Inferior parietal cortex (tissue), 1 donor: Measurements from ENCODE around the gene SRGAP3.

Experiments used
- DNase-seq: peaks from one replicate; pipeline ENCODE4 v3.0.0-alpha.2; 2016; ENCODE audit errors: extremely low spot score

SRGAP3 gene

DNA sequence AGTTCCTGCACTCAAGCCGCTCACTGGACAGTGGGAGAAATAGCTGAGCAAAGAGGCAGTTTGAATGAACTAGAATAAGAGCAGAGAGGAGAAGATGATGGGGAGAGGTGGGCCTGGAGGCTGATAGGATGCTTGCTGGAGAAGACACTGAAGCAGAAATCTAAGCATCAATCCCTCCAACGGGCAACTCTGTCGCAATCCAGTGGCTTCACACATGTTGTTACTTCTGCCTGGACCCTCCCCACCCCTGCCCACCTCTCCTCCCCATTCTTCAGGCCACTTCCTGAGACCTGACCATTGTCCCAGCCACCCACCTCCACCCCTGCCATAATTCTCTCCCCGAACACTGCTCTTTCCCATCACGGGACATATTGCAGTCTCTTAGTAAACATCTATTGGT, 76.0 kb downstream of the SRGAP3 start:
- no peak for DNase-seq

DNA sequence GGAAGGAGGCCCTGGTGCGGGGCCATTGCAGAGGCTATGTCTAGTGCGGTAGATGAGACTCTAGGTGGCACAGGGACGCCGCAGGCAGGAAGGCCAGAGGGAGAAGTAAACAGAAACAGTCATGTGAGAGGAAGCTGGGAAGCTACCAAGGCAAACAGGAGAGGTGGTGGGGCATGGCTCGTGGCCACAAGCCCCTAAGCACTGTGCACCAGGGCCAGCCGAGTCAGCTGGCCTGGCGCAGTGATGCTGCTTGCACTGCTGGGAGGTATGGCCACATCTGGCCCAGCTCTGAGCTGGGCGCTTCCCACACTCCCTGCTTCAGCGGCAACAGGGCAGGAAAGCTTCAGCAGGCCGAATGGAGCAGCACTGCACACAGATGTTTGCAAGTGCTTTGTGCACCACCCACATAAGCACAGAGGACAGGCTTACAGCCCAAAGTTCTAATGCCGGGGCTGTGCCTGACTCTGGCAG, 76.6 kb downstream of the SRGAP3 start:
- DNase-seq, result no peak

- no peak for DNase-seq
These were observed 78.6 kb downstream of the SRGAP3 start for GRCh38 chr3:9170851-9171160.

DNA sequence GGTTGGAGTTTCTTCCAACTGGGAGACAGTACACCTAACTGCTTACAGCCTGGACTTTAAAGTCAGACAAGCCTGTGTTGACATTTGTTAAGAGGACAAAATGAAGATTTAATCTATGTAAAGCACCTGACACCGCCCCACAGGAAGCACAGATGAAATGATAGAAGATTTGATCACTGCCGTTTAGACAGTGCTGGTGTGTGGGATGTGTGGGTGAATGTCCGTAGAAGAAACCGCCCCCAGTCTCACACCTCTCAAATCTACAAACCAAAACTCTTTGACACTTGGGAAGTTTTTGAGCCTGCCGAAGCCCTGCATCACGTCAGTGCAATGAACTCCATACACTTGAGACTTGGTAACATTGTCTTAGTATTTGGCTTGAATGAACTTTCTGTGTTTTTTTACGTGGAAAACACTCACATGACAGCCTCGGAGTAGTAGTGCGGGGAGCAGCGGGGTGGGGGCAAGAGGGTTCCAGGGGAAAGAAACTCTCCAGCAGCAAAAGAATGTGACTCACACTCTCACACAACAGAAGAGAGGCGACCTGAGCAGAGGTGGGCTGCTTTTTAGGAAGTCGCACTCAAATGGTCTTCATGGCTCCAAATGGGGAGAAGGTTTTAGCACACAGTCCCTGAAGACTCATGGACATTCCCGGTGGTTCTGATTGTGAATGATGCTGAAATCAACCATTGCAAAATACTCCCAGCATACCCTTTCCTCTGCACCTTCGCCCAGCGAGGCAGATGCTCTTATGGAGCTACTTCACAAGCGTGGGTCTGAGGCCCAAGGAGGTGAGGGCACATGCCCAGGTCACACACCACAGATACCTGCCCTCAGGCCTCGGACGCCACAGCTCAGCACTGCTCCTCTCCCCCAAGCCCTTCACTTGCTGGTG, 79.2 kb downstream of the SRGAP3 start:
- no peak for DNase-seq

DNA sequence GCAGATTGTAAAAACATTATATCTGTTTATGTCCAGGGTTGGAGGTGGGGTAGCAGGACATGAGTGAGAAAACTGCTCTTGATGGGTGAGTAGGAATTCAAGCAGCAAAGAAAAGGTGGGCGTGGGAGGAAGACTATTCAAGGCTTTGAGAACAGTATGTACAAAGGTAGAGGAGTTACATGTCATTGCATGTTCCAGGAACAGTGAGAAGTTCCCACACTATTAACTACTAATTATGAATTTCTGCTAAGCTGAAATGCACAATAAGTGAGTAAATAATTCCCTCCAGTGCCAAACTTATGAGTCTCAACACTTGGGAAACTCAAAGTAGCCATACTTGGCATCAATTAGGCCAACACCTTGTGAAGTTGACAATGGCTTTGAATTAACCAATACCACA, 80.1 kb downstream of the SRGAP3 start:
- DNase-seq, result no peak

- DNase-seq, result no peak
These were observed 81.2 kb downstream of the SRGAP3 start for GRCh38 chr3:9168241-9168741.

DNA sequence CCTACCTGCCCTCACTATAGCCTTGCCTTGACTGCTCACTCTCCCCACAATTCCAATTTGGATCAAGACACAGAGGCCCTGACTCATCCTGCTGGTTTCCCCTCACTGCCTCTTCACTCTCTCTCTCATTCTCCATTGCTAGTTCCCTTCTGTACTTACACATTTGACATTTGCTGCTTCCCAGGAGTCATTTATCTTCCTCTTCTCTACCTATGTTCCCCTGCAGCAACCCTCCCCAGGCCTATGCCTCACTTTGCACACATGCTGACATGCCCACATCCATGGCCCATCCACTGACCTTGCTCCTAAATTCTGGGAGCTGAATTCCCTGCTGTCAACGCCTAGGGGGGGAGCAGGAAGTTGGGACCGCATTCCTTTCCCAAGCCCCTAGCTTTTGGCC, 82.2 kb downstream of the SRGAP3 start:
- no peak for DNase-seq

GRCh38 chr3:9165421-9165820, 84.0 kb downstream of the SRGAP3 start:
- no peak for DNase-seq

GRCh38 chr3:9163289-9163688, 86.2 kb downstream of the SRGAP3 start:
- no peak for DNase-seq

DNA sequence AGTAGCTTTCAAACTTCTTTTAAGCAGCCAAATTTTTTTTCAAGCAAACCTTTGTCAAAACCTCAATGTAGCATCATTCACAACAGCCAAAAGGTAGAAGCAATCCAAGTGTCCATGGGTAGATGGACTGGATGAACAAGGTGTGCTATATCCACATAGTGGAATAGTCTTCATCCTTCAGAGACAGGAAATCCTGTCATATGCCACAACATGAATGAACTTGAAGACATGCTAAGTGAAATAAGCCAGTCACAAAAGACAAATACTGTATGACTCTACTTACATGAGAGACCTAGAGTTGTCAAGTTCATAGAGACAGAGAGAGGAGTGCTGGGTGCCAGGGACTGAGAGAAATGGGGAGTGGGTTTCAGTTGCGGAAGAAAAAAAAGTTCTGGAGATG, 87.6 kb downstream of the SRGAP3 start:
- no peak for DNase-seq

GRCh38 chr3:9161298-9161697, 88.1 kb downstream of the SRGAP3 start:
- DNase-seq, result no peak

DNA sequence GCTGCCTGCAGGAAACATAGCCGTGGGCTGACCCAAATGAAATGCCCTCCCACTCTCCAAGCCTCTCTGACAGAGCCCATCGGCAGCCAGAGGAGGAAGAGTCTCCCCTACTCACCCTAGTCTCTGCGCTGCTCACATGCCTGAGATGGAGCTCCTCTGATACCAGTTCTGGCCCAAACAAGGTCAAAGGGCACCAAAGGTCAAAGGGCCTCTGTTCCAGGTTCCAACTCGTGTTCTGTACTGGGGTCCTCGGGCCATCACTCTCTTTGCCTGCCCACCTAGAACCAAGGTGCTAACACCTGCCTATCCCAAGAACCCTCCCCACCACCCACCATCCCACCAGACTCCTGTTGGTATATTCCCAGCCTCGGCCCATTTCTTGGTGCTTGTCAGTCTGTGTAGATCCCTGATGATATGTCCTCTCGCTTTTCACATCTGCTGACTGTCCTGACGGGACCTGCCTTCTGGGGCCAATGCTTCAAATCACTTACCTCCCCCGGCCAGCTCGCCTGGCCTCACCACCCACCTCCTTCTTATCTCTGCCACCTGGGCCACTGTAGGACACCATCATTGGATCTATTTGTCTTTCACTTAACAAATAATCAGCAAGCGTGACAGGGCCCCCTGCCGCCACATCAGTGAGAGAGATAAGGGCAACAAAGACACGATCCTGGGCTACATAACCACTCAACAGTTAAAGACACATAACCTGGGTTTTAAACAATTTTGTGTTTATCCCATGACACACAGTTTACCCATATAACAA, 90.4 kb downstream of the SRGAP3 start:
- no peak for DNase-seq

DNA sequence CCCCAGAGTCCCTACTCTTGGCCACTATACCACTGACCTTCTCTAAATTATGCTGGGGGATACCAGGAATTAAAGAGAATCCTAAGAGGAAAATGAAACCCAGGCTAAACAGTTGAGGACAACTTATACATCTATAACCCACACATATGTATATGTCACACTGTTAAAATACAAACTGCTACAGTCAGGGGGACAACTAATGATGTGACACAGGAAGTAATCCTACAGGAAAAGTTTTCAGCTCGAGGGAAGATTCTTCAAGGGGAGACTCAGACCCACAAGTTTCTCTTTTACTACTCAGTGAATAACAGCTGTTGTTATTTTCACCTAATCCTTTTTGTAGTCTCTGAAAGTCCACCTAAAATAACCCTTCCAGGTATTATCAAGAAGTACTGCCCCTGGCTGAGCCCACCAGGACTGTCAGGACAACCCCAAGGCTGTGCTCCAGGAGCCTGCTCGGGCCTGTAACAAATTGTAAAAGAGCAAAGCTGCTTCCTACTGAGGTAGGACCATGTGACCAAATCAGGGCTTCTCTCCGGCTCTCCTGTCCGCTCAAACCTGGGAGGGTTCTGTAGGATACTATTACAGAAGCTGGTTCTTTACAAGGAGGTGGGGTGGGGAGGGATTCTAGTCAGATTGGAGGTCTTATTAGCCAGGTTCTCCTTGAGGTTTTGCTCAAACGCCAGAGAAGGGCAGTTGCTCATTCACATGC, 91.6 kb downstream of the SRGAP3 start:
- DNase-seq, result no peak

DNA sequence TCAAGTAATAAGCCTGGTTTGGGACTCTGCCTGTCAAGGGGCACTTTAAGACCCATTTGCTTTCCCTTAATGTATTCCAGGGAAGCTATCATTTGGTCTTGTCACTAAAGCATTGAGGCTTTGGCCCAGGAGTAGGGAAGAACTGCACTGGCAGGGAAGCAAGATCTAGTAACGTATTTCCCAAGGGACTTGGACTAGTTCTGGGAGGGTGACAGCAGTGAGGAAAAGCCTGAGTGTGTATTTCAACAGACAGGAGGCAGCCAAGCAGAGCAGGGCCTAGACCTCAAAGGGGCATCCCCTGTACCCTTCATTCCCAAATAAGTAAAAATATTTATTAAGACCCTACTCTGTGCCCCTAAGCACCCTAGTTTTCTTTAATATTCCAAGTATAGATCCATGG, 92.8 kb downstream of the SRGAP3 start:
- no peak for DNase-seq

GRCh38 chr3:9155028-9155427, 94.4 kb downstream of the SRGAP3 start:
- no peak for DNase-seq

DNA sequence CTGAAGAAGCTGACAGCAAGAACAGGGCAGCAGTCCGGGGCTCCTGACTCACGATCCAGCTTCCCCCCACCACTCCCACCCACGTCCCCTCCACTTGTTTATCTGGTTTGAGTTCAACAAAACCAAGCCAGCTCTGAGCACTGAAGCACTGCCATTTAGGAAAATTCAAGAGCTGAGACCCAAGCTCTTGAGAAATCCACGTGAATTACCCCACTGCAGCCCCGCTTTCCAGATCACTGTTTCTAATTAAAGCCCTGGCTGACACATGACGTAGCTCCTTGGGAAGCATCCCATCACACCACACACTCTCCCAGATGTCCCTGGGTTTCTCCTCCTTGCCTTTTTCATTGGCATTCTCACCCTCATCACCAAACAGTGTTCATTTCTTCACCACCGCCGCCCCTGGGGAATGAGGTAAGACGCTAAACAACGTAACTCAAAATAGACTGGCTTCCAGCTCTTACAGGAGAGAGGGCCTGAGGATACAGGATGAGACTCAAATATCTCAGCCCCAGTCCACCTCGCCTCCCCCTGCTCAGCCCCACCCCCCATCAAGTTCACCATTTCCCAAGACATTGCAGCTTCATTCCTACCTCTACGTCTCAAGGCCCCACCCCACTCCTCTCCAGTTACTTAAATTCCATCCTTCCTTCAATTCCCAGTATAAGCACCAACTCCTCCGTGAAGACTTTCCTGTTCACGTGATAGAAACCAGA, 95.4 kb downstream of the SRGAP3 start:
- no peak for DNase-seq

DNA sequence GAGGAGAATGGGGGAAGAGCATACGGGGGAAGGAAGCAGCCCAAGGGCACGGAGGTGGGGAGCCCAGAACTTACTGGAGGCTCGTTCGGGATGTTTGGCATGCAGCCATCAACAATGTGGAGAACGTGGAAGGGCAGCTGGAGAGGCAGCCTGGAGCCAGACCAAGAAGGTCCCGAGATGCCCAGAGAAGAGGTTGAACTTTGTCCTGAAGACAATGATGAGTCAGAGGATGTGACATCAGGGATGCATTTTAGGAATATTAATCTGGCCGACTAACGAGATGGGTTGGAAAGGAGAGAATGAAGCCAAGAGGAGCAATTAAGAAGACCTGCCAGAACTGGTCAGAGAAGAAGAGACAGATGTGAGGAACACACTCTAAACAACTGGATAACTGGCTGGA, 98.2 kb downstream of the SRGAP3 start:
- DNase-seq, result no peak

- no peak for DNase-seq
These were observed 99.9 kb downstream of the SRGAP3 start for GRCh38 chr3:9149566-9149965.

DNA sequence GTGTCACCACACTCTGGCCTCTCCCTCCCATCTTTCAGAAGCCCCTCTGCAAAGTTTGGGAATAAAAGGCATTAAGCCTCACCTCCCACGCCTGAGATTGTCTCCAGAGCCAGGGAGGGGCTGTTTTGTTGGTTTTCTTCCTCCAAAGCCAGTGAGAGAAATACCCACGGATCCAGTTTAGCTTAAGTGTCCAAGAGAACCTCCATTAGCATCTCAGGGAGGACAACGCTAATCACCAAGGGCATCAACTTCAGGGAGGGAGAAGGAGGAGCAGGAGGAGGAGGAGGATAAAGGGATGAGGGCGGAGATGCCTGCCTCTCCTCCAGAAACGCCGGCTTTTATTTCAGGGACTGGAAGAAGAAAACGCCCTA, 101.6 kb downstream of the SRGAP3 start:
- no peak for DNase-seq

DNA sequence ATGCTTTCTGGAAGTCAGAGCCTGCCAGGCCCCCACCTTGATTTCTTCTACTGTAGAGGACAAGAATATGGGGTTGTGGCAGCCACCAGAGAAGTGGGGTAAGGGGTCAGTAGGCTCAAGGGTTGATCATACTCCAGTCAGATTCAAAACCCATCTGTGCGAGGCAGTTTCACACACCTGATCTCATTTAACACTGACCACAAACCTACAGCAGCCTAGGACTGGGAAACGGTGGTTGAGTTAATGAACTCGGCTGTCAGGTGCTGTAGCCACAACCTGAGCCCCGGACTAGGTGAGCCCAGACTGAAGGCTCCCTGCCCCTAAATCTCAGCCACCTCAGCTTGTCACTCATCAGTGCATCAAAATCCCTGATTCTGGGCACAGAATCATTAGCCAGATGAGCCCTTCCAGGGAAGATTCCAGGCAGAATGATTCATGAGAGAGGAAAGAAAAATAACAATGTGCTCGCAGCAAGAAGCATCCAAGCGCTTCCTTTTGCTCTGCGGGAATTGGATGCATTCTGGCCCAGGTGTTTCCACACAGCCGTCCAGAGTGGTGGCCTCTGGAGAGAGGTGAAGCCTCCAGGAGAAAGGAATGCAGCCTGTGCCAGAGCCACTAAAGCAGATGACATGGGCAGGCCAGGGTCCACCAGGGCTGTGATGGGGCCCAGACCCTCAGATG, 102.1 kb downstream of the SRGAP3 start:
- DNase-seq, result no peak
